GM23338 (cell line): ENCODE results near the gene HADHB. TPM values are rescaled to one million over a fixed set of nuclear protein-coding genes. Genes with fewer than 3 reads are reported as not detected.

Experiments used
- ATAC-seq: fragments of 200-7000 bp; cut with Tn5 transposase; 3 replicates; pipeline ENCODE4 v1.9.1; 2020
- DNase-seq: peaks from one replicate; pipeline ENCODE4 v3.0.0-alpha.2; 2015; ENCODE audit warnings: low spot score
- H2AFZ ChIP-seq: fragments of 200-600 bp; sonication (generic); 2 replicates; pipeline ENCODE4 v1.8.0; 2016; ENCODE audit warnings: antibody characterized with exemption, mild to moderate bottlenecking, moderate library complexity
- H3F3A ChIP-seq: fragments of 200-600 bp; sonication (generic); replicated peaks from 2 replicates; pipeline ENCODE4 v1.8.0; 2017; ENCODE audit warnings: antibody characterized with exemption, mixed run types, low read depth
- H3K27ac ChIP-seq: fragments of 200-600 bp; sonication (generic); 2 replicates; pipeline ENCODE4 v1.6.1; 2016; ENCODE audit warnings: low read depth
- H3K27me3 ChIP-seq: fragments of 200-600 bp; sonication (generic); 2 replicates; pipeline ENCODE4 v1.8.0; 2016; ENCODE audit warnings: mild to moderate bottlenecking, mixed run types, moderate library complexity; ENCODE audit not compliant: insufficient read depth
- H3K36me3 ChIP-seq: fragments of 200-600 bp; sonication (generic); 2 replicates; pipeline ENCODE4 v1.8.0; 2016; ENCODE audit warnings: mild to moderate bottlenecking; ENCODE audit not compliant: insufficient read depth
- H3K4me1 ChIP-seq: fragments of 200-600 bp; sonication (generic); 2 replicates; pipeline ENCODE4 v1.8.0; 2016; ENCODE audit warnings: mild to moderate bottlenecking, moderate library complexity; ENCODE audit not compliant: insufficient read depth
- H3K4me2 ChIP-seq: fragments of 200-600 bp; sonication (generic); 2 replicates; pipeline ENCODE4 v1.7.1; 2017; ENCODE audit warnings: mixed run types
- H3K4me3 ChIP-seq: fragments of 200-600 bp; sonication (generic); 2 replicates; pipeline ENCODE4 v1.6.1; 2016; ENCODE audit warnings: mixed run types
- H3K79me2 ChIP-seq: fragments of 200-600 bp; sonication (generic); replicated peaks from 2 replicates; pipeline ENCODE4 v1.8.0; 2017; ENCODE audit warnings: mild to moderate bottlenecking; ENCODE audit not compliant: insufficient read depth
- H3K9me2 ChIP-seq: fragments of 200-600 bp; sonication (generic); 2 replicates; pipeline ENCODE4 v1.8.0; 2017; ENCODE audit not compliant: insufficient read depth
- H4K20me1 ChIP-seq: fragments of 200-600 bp; sonication (generic); replicated peaks from 2 replicates; pipeline ENCODE4 v1.8.0; 2017; ENCODE audit warnings: mild to moderate bottlenecking; ENCODE audit not compliant: insufficient read depth
- H3K27ac Mint-ChIP-seq: 2 replicates; pipeline ENCODE4 v1.8.0; 2020; ENCODE audit warnings: inconsistent platforms, mild to moderate bottlenecking, moderate library complexity, mixed read lengths
- H3K27me3 Mint-ChIP-seq: 3 replicates; pipeline ENCODE4 v1.8.0; 2022; ENCODE audit warnings: low read depth, mild to moderate bottlenecking, moderate library complexity, mixed read lengths, inconsistent platforms; ENCODE audit not compliant: insufficient read depth, poor library complexity
- H3K36me3 Mint-ChIP-seq: 3 replicates; pipeline ENCODE4 v1.8.0; 2021; ENCODE audit warnings: low read depth, mild to moderate bottlenecking, inconsistent platforms, moderate library complexity, mixed read lengths
- H3K4me1 Mint-ChIP-seq: 3 replicates; pipeline ENCODE4 v1.8.0; 2020; ENCODE audit warnings: mild to moderate bottlenecking, inconsistent platforms, mixed read lengths
- H3K4me3 Mint-ChIP-seq: 3 replicates; pipeline ENCODE4 v1.8.0; 2021; ENCODE audit warnings: moderate library complexity, mild to moderate bottlenecking, inconsistent platforms, mixed read lengths
- H3K9me3 Mint-ChIP-seq: 3 replicates; pipeline ENCODE4 v1.8.0; 2020; ENCODE audit warnings: moderate library complexity, mild to moderate bottlenecking, inconsistent platforms, mixed read lengths
- ETS1 ChIP-seq: IDR thresholded peaks from 2 replicates; pipeline ENCODE4 v1.6.1; 2016; ENCODE audit warnings: antibody characterized with exemption
- EZH2 ChIP-seq: fragments of 200-600 bp; sonication (generic); IDR thresholded peaks from one replicate; pipeline ENCODE4 v1.8.0; 2017; ENCODE audit warnings: antibody characterized with exemption, mild to moderate bottlenecking, low read depth; ENCODE audit not compliant: unreplicated experiment
- EZH2phosphoT487 ChIP-seq: fragments of 200-600 bp; sonication (generic); IDR thresholded peaks from one replicate; pipeline ENCODE4 v1.8.1; 2018; ENCODE audit warnings: antibody characterized with exemption; ENCODE audit not compliant: unreplicated experiment
- JUNB ChIP-seq: IDR thresholded peaks from one replicate; pipeline ENCODE4 v1.6.1; 2016; ENCODE audit warnings: antibody characterized with exemption; ENCODE audit not compliant: unreplicated experiment
- POLR2AphosphoS5 ChIP-seq: IDR thresholded peaks from 2 replicates; pipeline ENCODE4 v1.6.1; 2016; ENCODE audit warnings: antibody characterized with exemption, low read depth
- ZNF114 ChIP-seq: fragments of 250-450 bp; sonication (Bioruptor Pico); IDR thresholded peaks from 2 replicates; pipeline ENCODE4 v1.5.0; 2020; ENCODE audit warnings: mild to moderate bottlenecking, moderate library complexity
- ZNF331 ChIP-seq: fragments of 250-450 bp; sonication (Bioruptor Pico); IDR thresholded peaks from 2 replicates; pipeline ENCODE4 v1.5.0; 2020; ENCODE audit warnings: low read depth, mild to moderate bottlenecking, moderate library complexity
- polyA plus RNA-seq: library from polyadenylated mRNA; unstranded; fragments of >200 nt; fragmentation: Nextera tagmentation; extraction: Ambion mirVana; gene quantifications from 2 replicates; pipeline ENCODE4 v1.2.1, GENCODE V29; 2016
- total RNA-seq: library from RNA; depleted of rRNA; stranded (reverse); fragments of >200 nt; shearing (Covaris generic); gene quantifications from 2 replicates; pipeline ENCODE4 v1.2.3, GENCODE V29; 2014
- TF ChIP-seq, protein P1 (sequence below): IDR thresholded peaks from one replicate; pipeline ENCODE4 v1.6.1; 2018; ENCODE audit warnings: antibody characterized with exemption; ENCODE audit not compliant: unreplicated experiment
- TF ChIP-seq, protein P2 (sequence below), 2 experiments: fragments of 200-600 bp in 1 of 2; sonication (generic) in 1 of 2; conservative IDR thresholded peaks; 2 replicates each; pipeline versions ENCODE4 v1.5.1 to v1.6.1; 2016 to 2017; ENCODE audit warnings: antibody characterized with exemption in 2 of 2, low read depth in 2 of 2, mild to moderate bottlenecking in 2 of 2, moderate library complexity in 1 of 2

Gene HADHB
- total and polyA plus RNA-seq, 2 experiments from 2014 or later, result 41.1 to 43.4 TPM

DNA sequence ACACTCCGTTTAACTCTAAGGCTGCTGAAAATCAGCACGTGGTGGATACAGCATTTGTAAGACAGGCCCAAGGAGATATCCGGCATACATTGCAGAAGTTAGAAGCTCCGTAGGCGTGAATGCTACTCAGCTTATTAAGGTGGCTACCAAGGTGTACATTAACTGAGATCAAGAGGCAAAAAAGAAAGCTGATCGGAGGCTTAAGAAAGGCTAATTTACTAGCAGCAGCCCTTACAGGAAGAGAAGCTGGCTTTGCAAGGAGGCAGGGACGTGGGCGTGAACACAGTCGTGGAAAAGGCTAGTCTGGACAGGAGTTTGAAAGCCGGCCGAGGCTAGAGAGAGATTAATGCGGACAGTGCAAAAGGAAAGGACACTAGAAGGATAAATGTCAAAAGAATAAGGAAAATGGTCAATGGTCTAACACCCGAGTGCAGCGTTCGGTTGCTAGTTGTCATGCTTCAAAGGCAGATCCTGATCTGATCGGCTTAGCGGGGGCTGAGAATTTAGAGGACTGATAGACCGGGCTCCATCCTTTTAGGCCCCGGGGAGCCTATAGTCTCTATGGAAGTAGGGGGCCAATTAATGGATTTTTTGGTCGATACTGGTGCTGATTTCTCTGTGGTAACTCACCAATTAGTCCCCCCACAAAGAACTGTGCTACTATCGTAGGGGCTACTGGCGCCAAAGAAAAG lies 55.6 kb downstream of the HADHB start:
- peaks cover 2% of the 10 kb centered on the region; the same call in 1 of the 3 replicates for H3K36me3 Mint-ChIP-seq
- no peak overlapping the region for H2AFZ ChIP-seq

DNA sequence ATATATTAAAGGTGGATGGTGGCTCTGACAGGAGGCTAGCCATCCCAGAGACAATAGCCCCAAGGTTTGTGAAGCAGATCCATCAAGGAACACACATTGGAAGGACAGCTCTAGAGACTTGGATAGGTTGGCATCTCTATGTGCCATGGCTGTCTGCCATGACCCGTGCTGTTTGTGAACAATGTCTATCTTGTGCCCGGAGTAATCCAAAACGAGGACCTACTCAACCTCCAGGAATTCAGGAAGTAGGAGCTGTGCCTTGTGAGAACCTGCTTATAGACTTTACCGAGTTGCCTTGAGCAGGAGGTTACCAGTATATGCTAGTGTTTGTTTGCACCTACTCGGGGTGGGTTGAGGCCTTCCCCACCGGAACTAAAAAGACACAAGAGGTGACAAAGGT lies 58.1 kb downstream of the HADHB start:
- no peak for DNase-seq
- H3K4me3 ChIP-seq, result no peak overlapping the region
- H3K27ac Mint-ChIP-seq, result no peak overlapping the region
- no peak overlapping the region for H3K4me3 Mint-ChIP-seq
- no peaks in the 10 kb centered on the region for H3F3A ChIP-seq
- no peaks in the 10 kb centered on the region for H3K27me3 ChIP-seq
- H3K9me2 ChIP-seq, result no peaks in the 10 kb centered on the region
- no peak for ATAC-seq
- no peaks in the 10 kb centered on the region for H3K79me2 ChIP-seq
- H3K27me3 Mint-ChIP-seq, result no peaks in the 10 kb centered on the region
- H2AFZ ChIP-seq, result no peak overlapping the region
- H3K27ac ChIP-seq, result no peak overlapping the region
- H3K36me3 ChIP-seq, result no peaks in the 10 kb centered on the region
- no peaks in the 10 kb centered on the region for H3K9me3 Mint-ChIP-seq
- H3K4me2 ChIP-seq, result no peak overlapping the region
- no peaks in the 10 kb centered on the region for H4K20me1 ChIP-seq
- peaks cover 2% of the 10 kb centered on the region; the same call in 1 of the 3 replicates for H3K36me3 Mint-ChIP-seq
- peaks cover 10% of the 10 kb centered on the region; the same call in 2 of the 3 replicates for H3K4me1 Mint-ChIP-seq
- peaks cover 22% of the 10 kb centered on the region for H3K4me1 ChIP-seq
- TF ChIP-seq, protein P1, sequence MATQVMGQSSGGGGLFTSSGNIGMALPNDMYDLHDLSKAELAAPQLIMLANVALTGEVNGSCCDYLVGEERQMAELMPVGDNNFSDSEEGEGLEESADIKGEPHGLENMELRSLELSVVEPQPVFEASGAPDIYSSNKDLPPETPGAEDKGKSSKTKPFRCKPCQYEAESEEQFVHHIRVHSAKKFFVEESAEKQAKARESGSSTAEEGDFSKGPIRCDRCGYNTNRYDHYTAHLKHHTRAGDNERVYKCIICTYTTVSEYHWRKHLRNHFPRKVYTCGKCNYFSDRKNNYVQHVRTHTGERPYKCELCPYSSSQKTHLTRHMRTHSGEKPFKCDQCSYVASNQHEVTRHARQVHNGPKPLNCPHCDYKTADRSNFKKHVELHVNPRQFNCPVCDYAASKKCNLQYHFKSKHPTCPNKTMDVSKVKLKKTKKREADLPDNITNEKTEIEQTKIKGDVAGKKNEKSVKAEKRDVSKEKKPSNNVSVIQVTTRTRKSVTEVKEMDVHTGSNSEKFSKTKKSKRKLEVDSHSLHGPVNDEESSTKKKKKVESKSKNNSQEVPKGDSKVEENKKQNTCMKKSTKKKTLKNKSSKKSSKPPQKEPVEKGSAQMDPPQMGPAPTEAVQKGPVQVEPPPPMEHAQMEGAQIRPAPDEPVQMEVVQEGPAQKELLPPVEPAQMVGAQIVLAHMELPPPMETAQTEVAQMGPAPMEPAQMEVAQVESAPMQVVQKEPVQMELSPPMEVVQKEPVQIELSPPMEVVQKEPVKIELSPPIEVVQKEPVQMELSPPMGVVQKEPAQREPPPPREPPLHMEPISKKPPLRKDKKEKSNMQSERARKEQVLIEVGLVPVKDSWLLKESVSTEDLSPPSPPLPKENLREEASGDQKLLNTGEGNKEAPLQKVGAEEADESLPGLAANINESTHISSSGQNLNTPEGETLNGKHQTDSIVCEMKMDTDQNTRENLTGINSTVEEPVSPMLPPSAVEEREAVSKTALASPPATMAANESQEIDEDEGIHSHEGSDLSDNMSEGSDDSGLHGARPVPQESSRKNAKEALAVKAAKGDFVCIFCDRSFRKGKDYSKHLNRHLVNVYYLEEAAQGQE, result no peak
- TF ChIP-seq ZNF114, result no peak
- no peak for TF ChIP-seq ZNF331 (CRISPR knock-in tag)
- TF ChIP-seq POLR2AphosphoS5, result no peak
- no peak for TF ChIP-seq ETS1

More for the DNA sequence above, 55.6 kb downstream of the HADHB start:
- H3K27ac ChIP-seq, result peak overlapping the region; percentile 68
- no peaks in the 10 kb centered on the region for H3K9me3 Mint-ChIP-seq
- H3K4me3 Mint-ChIP-seq, result no peak overlapping the region
- H3K79me2 ChIP-seq, result no peaks in the 10 kb centered on the region
- ATAC-seq (no peak; the same call in 2 of the 3 replicates), DNase-seq (no peak)
- peaks cover 1% of the 10 kb centered on the region for H3K4me1 Mint-ChIP-seq
- peak overlapping the region; percentile 88 for H3K4me2 ChIP-seq
- no peak overlapping the region for H3K27ac Mint-ChIP-seq
- no peaks in the 10 kb centered on the region for H3K9me2 ChIP-seq
- H4K20me1 ChIP-seq, result no peaks in the 10 kb centered on the region
- peaks cover 27% of the 10 kb centered on the region for H3K4me1 ChIP-seq
- no peaks in the 10 kb centered on the region for H3K27me3 ChIP-seq
- no peaks in the 10 kb centered on the region for H3K27me3 Mint-ChIP-seq
- TF ChIP-seq ZNF114, result no peak
- no peak for TF ChIP-seq ZNF331 (CRISPR knock-in tag)
- TF ChIP-seq, protein P2, sequence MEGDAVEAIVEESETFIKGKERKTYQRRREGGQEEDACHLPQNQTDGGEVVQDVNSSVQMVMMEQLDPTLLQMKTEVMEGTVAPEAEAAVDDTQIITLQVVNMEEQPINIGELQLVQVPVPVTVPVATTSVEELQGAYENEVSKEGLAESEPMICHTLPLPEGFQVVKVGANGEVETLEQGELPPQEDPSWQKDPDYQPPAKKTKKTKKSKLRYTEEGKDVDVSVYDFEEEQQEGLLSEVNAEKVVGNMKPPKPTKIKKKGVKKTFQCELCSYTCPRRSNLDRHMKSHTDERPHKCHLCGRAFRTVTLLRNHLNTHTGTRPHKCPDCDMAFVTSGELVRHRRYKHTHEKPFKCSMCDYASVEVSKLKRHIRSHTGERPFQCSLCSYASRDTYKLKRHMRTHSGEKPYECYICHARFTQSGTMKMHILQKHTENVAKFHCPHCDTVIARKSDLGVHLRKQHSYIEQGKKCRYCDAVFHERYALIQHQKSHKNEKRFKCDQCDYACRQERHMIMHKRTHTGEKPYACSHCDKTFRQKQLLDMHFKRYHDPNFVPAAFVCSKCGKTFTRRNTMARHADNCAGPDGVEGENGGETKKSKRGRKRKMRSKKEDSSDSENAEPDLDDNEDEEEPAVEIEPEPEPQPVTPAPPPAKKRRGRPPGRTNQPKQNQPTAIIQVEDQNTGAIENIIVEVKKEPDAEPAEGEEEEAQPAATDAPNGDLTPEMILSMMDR (conservative IDR thresholded peaks at IDR 0.05; ENCODE audit: low read depth in 2 of 2), result no peak
- TF ChIP-seq JUNB, result no peak
- no peak for TF ChIP-seq EZH2phosphoT487
- TF ChIP-seq EZH2, result no peak
- TF ChIP-seq ETS1, result no peak
- no peaks in the 10 kb centered on the region for H3K36me3 ChIP-seq
- H3F3A ChIP-seq, result no peaks in the 10 kb centered on the region
- peak overlapping the region; percentile 61 for H3K4me3 ChIP-seq
